GM18909 (cell line): ENCODE results near the gene UCHL3.
"Not testable (repeated sequence)": the region's sequence is repeated elsewhere in the genome, so short reads cannot be mapped to it uniquely, and the experiment has no call there.

Experiments used
- ATAC-seq: cut with Tn5 transposase; IDR thresholded peaks from one replicate; pipeline ENCODE4 v1.9.1; 2021; ENCODE audit warnings: mild to moderate bottlenecking; ENCODE audit not compliant: unreplicated experiment, poor library complexity

Gene UCHL3

DNA sequence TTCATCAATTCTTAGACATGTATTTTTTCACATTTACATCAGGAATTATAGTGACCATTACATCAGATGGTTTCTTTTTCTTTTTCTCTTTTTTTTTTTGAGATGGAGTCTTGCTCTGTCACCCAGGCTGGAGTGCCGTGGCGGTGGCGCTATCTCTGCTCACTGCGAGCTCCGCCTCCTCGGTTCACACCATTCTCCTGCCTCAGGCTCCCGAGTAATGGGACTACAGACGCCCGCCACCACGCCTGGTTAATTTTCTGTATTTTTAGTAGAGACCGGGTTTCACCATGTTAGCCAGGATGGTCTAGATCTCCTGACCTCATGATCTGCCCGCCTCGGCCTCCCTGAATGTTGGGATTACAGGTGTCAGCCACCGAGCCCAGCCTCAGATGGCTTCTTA, 4.2 kb upstream of the UCHL3 start:
- ATAC-seq: not testable (repeated sequence)

GRCh38 chr13:75547917-75548316, 1.7 kb upstream of the UCHL3 start:
- ATAC-seq: no peak

GRCh38 chr13:75550159-75550567, 572 bp downstream of the UCHL3 start:
- peak; percentile 13 for ATAC-seq

DNA sequence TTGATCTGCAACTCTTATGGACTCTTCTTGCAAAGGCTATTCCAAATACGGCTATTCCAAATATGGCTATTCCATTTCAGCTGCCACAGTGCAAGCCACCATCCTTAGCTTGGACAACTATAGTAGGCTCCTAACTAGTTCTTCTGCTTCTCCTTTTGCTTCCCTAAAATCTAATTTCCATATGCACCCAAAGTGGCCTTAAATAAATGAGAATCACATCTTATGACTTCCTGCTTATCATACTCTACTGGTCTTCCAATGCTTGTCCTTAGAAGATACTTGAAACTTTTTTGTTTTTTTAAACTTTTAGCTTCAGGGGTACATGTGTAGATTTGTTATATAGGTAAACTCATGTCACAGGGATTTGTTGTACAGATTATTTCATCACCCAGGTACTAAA, 4.9 kb downstream of the UCHL3 start:
- no peak for ATAC-seq

- no peak for ATAC-seq
These were observed 5.4 kb downstream of the UCHL3 start for GRCh38 chr13:75554981-75555380.

DNA sequence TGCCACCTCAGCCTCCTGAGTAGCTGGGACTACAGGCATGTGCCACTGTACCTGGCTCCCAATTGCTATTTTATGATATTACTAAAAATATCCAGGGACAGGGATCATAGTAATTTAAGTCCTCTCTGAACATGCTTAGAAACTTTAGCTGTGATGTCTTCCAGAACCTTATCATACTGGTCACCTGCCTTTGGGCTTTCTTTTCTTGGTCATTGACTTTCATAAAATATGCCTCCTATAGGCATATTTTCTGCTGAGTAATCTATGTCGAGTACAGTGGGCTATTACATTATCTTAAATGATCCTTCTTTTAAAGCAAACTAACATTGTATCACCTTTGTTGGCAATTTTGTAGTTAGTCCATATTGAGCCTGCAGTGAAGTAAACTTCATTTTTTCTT, 6.2 kb downstream of the UCHL3 start:
- ATAC-seq: no peak

- no peak for ATAC-seq
These were observed 7.4 kb downstream of the UCHL3 start for GRCh38 chr13:75556961-75557360.

GRCh38 chr13:75558145-75558840, 8.7 kb downstream of the UCHL3 start:
- no peak for ATAC-seq

- no peak for ATAC-seq
These were observed 17.1 kb downstream of the UCHL3 start for GRCh38 chr13:75566658-75567057.

GRCh38 chr13:75569576-75569975, 20.0 kb downstream of the UCHL3 start:
- no peak for ATAC-seq

DNA sequence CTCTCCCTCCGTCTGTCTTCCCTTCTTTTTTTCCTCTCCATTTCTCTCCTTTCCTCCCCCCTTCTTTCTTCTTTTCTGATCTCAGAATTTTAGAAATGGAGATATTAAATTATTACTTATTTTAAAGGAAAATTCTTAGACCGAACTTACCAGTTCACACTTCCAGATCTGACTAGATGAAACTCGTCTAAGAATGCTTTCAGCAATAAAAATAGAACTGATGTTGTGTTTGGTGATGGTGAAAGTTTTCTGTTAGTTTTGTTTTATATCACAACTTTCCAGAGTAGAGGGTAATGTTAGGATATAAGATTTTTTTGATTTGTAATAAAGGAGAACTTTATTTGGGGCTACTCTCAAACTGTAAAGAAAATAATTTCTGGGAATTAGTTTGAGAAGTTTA, 29.9 kb downstream of the UCHL3 start:
- ATAC-seq: no peak

GRCh38 chr13:75581874-75582640, 32.5 kb downstream of the UCHL3 start:
- no peak for ATAC-seq

DNA sequence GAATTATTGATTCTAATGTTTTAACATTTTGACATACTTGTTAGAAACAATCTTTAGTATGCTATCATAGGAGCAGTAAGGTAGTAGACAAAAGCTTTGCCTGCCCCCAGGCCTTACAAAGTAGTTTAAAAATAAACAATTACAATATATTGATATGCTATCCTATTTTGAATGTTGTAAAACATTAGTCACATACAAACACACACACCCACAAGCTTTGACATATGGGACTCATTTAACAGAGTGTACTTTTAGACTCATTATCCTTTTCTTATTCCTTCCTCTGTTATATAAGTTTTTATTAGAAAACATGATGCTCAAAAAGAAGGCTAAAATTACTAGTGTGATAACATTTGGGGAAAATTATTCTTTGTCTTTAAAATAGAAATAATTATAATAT, 33.5 kb downstream of the UCHL3 start:
- ATAC-seq: no peak

DNA sequence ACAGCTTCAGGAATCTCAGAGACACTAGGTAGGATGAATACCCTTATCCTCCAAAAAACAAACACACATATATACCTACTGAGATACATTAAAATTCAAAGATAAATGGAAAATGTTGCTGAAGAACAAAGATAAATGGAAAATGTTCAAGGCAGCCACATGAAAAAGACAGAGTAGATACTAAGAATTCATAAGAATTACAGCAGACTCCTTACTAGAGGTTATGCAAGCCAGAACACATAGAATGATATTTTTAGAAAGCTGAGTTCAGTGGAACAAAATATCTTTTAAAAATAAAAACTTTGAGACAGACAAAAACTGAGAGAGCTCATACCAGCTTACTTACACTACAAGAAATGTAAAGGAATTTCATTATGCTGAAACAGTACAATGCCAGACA, 35.6 kb downstream of the UCHL3 start:
- ATAC-seq: no peak

- no peak for ATAC-seq
These were observed 38.1 kb downstream of the UCHL3 start for GRCh38 chr13:75587679-75588078.

GRCh38 chr13:75596657-75597182, 47.1 kb downstream of the UCHL3 start:
- no peak for ATAC-seq

- ATAC-seq: no peak
These were observed 50.8 kb downstream of the UCHL3 start for GRCh38 chr13:75600371-75600770.

DNA sequence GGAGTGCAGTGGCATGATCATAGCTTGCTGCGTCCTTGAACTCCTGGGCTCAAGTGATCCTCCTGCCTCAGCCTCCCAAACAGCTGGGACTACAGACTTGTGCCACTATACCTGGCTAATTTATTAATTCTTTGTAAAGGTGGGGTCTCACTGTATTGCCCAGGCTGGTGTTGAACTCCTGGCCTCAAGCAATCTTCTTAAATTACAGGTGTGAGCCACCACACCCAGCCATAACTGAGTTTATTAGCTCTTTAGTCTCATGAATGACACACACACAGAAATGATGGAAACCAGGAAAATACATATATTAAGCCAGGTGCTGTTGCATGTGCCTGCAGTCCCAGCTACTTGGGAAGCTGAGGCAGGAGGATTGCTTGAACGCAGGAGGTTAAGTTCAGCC, 53.4 kb downstream of the UCHL3 start:
- ATAC-seq: no peak

DNA sequence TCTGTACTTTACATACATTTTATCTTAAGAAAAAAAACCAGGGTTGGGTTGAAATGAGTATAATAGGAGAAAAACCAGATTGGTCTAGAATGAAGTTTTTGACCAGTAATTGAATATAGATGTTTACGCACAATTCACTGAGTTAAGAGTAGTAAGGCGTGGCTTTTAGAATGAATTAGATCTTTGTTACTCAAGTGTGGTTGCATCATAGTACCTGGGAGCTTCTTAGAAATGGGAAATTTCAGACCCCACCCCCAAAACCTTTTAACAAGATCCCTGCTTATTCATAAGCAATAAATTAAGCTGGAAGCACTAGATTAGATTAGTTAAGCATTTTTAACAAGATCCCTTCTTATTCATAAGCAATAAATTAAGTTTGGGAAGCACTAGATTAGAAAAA, 57.9 kb downstream of the UCHL3 start:
- ATAC-seq: no peak

DNA sequence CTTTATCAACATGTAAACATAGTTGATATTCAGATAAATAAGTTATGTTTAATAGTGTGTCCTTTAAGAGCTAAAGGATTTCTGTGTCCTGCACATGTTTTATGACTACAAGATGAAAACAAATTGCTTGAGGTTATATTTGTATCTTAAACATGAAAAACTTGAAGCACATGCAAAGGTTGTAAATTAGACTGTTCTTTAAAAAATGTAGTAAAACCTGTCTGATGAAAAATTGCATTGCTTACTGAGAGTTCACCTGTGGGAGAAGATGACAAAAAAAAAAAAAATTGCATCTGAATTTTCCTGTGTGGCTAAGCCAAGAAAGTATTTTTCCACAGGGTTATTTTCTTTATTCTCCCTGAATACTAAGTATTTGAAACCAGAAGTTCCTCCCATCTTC, 60.9 kb downstream of the UCHL3 start:
- no peak for ATAC-seq

- ATAC-seq: no peak
These were observed 62.8 kb downstream of the UCHL3 start for GRCh38 chr13:75612354-75612753.

GRCh38 chr13:75617230-75617629, 67.6 kb downstream of the UCHL3 start:
- no peak for ATAC-seq
